Measurements from ENCODE around the gene SNRK.
"Not testable (repeated sequence)": the region's sequence is repeated elsewhere in the genome, so short reads cannot be mapped to it uniquely, and the experiment has no call there.

SNRK gene

DNA sequence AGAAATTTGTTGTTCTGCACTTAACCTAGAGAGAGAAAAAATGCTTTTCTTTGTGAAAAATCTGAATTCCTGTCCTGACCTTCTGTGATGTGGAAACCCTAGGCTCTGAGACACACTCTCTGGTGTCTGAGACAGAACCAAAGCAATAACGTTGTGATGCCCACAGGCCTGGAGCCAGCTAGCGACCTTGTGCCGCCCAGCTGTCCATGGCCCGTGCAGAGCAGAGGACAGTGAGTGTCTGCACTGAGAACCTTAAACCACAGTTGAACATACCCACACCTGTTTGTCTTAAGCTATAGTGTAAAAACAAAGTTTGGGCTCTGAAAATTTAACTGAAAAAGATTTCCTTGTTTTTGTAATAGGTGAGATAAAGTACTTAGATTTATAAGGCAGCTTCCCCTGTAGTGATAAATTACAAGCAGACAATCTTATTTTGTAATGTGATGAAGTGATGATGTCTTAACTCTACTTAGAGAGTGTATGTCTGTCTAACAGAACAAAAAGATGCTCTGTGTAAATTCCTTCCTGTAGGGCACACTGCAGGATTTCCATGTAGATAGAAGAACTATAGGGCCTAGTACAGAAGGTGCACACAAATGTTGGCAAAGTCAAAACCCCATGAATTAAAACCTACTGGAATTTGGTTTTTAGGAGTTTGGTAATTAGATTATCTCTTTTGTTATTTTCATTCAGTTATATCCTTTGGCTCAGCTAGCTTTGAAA lies 62.7 kb downstream of the SNRK start:
- no peak for DNase-seq

DNA sequence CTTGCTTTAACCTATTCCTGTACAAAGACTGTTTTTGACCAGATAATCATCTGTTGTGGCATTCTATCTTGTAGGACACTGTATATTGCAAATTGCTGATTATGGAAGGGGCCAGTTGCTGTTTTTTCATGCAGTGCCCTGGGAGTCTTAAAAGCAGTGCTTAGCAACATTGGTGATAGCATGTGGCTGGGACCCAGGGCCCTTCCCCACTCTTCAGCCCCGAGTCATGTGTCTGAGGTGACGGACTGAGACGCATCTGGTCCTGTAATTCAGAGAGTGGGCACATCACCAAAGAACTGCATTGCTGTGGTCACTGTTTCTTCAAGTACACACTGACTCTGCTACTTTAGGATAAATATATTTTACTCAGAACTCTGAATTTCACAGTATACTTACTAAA lies 63.4 kb downstream of the SNRK start:
- no peak for DNase-seq

DNA sequence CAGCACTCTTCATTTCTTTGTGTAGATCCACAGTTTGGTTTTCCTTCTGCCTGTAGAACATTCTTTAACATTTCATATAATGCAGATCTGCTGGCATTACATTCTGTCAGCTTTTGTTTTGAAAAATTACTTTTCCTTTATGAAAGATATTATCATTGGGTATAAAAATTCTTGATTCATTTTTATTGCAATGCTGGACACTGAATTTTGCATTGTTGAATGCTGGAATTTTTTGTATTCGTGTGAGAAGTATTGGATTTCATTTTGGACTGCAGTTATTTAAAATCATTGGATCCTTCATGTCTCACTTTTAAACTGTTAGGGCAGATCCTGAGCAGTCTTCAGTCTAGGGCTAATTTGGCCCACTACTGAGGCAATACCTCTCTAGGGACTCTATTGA lies 67.1 kb downstream of the SNRK start:
- DNase-seq = no peak

DNA sequence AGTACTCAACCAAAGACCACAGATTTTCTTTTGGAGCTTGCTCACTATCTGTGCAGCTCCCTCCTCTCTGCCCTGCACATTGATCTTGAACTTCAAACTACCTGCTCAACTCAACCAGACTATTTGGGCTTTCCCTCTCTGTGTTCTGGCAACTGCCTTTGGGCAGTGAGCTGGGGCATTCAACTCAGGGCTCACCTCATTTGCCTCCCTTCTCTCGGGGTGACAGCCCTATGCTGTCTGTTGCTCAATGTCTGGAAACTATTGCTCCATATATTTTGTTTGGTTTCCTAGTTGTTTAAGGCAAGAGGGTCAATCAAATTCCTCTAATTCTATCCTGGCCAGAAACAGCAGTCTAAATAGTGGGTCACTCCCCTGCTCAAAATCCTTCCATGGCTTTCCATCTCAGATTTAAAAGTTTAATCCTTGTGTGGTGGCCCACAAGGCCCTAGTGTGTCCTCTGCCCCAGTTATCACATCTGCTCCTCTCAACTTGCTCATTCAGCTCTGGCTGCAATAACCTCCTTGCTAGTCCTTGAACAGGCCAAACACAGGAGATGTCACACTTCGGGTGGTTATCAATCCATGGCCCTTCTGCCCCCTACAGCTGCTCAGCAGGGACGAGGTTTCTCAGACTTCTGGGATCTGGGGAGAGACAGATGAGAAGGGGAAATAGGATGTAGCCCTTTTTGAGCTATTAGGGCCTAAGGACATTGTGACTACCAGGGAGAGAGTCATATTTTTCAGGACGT lies 67.8 kb downstream of the SNRK start:
- no peak for DNase-seq

DNA sequence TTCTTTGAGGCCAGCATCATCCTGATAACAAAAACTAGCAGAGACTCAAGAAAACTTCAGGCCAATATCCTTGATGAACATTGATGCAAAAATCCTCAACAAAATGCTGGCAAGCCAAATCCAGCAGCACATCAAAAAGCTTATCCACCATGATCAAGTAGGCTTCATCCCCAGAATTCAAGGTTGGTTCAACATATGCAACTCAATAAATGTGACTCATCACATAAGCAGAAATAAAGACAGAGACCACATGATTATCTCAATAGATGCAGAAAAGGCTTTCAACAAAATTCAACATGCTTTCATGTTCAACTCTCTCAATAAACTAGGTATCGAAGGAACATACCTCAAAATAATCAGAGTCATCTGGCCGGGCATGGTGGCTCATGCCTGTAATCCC lies 69.7 kb downstream of the SNRK start:
- not testable (repeated sequence) for DNase-seq

DNA sequence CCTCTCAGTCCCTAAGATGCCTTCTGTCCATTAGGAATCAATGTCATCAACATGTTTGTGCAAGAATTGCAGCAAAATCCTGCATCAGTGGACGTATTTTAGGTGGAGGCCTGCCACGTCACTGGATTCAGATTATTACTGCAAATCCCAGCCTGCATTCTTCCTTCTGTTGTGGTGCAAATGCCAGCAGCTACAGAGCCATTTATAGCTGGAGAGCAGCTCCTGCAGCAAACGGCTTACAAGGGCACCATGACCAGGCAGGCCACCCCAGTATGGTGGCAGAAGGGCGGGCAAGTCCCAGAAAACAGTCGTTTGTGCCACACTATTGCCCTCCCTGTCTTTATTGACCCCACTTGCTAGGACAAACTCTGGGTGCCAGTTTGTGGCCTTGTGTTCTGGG lies 74.7 kb downstream of the SNRK start:
- no peak for DNase-seq

DNA sequence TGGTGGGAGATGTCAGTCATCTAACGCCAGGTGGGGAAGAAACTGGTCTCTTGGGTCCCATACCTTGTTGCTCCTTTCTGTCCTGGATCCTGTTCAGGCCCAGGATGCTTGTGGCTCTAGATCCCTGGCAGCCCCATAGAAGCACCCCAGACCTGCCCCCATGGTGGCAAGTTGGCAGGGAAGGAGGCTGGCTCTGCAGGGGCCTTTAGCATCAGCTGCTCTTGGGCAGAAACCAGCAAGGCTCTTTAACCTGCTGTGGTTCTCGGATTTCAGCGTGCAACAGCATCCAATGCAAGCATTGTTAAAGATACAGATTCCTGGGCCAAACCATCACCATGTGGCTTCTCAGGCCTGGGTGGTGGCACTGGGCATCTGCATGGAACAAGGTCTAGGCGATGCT lies 75.8 kb downstream of the SNRK start:
- DNase-seq = no peak

DNA sequence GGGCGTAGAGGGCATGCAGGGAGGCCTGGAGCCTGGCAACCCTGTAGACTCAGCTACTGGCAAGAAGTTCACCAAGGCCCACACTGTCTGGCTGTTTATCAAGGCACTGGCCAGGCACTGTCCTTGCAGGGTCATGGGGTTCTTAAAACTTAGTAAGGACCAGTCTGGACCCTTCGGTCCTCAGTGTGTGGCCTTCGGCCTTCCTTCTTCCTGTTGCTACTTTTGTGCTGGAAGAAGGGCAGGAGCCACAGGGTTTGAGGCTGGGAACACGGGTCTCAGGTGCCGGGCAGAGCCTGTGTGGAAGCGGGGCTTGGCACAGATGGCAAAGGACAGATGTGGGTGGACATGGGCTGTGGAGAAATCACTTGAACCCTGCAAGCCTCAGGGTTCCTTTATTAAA lies 76.6 kb downstream of the SNRK start:
- DNase-seq = no peak

DNA sequence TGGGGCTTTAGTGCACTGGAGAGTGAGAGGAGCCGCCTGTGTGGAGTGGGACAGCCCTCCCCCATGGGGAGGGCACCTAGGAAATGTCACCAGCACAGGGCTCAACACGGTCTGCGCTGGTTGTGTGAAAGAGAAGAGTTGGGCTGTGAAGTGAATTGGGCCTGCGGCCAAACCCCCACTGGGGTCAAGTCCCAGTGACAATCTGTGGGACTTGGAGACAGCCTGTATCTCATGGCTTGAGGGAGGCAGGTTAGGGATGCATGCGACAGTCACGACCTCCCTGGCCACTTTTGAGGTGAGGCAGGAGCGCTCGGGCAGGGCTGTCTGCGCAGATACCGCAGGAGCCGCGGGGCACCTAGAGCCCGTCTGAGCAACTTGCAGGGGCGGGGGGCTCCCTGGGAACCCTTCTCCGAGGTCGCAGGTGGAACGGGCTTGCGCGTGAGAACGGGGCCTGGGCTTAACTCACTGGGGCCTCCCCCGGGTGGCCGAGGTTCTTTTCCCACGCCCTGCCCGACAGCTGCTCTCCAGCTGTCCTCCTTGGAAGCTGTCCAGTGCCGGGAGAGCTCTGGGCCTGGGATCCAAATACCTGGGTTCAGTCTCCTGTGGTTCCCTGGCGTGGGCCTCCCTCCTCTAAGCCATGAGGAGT lies 77.4 kb downstream of the SNRK start:
- DNase-seq = no peak

DNA sequence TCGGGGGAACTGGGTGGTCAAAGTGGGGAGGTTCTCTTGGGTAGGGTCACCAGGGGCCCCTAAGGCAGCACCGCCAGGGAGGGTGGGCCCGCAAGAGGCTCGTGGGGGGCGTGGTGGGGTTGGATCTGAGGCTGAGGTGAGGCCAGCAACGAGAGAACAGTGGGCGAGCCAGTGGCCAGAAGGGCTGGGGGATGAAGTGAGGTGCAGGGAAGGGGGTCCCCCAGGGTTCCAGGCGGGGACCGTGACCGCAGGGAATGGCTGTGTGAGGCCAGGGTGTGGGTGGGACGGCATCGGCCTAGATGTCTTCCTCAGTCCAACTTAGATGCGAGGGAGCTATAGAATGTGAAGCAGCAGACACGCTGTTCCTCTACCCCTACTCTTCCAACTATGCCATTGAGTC lies 78.2 kb downstream of the SNRK start:
- no peak for DNase-seq

DNA sequence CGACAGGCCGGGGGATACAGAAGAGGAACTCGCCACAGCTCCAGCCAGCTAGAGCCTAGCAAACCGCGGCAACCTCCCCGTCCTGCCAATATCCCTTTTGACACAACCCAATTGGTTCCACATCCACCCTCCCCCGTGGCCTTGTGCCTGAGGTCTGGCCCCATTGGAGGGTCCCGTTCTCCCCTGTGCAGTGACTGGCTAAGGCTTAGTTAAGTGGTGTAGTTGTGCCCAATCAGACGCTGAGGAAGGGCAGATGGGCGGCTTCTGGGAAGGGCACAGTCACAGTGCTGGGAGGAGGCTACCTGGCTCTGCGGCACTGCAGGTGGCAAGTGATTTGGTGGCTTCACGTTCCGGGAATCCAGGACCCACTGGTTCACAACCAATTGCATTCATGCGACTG lies 78.6 kb downstream of the SNRK start:
- DNase-seq = no peak

DNA sequence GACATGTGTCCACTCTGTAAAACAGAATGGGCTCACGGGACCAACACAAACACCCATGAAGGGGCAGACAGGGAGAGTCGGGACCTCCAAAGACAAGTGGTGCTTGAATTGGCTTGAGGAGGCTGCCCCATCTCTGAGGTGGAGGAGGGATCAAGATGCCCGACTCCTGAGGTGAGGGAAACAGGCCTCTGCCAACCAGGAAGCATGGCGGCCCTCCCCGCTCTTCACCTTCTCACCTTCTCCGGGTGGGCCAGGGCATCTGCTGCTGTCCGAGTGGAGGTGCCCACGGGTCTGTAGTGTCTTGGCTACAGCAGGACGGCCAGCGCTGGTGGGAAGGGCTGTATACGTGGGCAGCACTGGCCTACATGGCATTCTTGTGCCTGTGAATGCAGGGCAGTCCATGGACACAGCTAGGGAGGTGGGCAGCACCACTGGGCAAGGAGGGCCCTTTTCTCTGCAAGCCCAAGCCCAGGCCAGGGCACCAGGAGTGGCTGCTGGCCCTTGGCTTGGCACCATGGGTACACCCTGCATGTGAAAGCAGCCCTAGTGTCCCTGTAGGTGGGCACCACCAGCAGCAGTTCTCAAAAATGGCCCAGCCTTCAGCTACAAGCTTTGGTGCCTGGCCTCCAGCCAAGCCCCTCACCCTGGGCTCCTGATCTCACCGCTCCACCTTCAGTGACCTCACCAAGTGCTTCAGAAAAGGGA lies 79.4 kb downstream of the SNRK start:
- DNase-seq = no peak

DNA sequence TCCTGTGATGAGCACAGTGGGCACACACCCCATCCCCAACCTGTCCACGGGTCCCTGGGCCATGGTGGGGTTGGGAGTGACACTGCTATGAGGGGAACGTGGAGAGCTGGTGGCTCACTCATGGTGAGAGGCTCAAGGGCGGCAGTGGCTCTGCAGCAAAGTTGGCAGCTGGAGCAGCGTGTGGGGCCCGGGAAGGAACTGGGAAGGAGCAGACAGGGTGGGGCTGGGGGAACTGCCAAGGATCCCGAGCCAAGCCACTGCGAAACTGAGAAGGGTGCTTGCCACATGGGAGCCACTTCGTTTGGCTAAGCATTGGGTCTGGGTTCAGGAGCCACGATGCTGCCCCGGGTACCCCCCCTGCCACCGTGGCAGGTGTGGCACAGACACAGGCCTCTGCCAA lies 80.1 kb downstream of the SNRK start:
- DNase-seq = no peak

DNA sequence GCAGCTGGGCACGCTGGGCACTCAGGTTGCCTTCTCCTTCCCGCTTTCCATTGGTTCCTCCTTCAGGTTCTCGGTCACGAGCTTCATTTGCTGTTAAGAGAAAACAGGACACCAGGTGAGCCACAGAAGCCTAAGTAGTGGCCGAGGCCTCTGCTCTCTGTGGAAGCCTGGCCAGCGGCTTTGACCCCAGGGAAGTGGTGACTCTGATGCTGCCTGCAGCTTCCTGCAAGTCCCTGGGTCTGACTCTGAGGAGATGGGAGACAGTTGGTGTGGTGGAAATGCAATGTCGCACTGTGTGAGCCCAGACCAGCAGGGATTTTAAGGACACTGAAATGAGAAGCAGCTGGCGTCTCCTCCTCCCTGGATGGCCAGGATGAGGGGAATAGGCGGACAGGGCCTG lies 80.5 kb downstream of the SNRK start:
- no peak for DNase-seq

DNA sequence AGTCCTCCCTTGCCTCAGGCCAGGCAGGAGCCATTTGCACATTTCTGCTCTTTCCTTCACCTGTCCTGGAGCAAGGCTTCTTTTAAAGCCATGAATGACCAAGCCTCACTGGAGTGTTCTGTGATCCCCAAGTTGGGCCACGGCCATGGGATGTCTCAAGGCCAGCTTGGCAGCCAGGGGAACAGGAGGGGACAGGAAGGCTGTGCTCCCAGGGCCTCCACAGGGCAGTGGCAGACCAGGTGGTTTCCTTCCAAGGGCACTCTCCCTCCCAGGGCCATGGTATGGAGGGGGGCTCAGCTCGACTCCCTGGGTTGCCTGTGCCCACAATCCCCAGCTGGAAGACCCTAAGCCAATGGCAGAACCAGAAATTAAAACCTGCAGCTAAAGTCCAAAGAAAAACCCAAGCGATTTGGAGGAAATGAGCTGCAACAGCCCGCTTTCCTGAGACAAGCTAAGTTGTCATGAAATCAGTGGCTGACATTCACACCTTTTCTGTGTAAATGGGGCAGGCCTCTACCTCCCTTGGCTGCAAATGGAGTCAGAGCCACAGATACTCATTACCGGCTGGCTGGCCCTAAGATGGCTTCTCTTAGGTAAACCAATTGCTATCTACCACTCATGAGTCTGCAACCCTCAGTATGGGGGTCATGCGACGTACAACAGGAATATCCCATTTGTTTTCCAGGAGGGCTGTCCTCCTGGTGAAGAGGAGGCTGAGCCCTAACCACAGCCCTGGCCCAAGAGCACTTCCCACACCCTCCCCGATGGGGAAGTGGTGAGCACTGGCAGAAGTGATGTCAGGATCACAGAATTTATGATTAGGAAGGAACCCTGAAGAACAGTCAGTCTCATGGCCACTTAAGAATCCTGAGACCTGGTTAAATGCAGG lies 83.3 kb downstream of the SNRK start:
- DNase-seq = peak; percentile 85 to 88 (median 85)

DNA sequence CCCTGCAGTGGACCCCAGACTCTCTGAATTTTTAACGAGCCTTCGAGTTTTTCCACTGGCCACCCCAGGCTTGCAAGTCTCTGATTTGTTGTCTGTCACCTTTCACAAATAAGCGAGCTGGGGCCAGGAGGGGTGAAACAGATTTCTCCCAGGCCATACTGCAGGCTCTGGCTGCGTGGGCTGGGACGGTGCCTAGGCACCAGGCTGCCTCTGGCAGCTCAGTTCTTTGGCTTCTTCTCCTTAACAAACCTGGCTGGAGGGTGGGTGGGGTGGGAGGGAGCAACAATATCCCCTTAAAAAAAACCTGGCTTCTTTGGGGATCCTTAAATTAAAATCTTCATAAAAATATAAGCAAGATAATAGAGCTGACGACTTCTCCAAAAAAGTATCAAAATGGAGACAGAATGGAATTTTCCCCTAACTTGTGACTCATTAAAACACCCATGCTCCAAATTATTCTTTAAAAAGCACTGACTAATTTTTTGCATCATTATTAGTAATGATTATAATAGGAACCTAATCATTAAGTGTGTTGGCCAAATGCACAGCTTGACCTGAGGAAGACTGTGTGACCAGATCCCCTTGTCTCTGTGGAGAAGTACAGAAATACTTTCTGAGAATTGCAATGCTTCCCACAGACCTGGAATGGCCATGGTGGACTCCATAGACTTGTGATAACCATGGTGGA lies 84.1 kb downstream of the SNRK start:
- peak; percentile 32 to 88 (median 83) for DNase-seq

DNA sequence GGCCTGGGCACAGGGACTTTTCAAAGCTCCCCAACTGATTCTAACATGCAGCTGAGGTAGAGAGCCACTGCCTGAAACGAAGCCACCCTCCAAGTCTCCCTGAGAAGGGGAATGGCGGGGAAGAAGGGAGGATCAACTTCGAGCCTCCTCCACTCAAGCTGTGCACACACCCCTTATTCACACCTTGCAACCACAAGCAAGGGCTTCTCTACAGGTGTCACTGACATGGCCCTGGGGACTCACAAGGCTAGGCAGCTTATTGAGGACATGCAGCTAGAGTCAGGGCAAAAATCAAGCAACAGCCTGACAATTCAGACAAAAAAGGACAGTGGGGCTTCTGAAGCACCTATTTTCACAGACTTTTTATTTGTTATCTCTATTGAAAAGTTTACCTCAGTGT lies 85.2 kb downstream of the SNRK start:
- DNase-seq = no peak

DNA sequence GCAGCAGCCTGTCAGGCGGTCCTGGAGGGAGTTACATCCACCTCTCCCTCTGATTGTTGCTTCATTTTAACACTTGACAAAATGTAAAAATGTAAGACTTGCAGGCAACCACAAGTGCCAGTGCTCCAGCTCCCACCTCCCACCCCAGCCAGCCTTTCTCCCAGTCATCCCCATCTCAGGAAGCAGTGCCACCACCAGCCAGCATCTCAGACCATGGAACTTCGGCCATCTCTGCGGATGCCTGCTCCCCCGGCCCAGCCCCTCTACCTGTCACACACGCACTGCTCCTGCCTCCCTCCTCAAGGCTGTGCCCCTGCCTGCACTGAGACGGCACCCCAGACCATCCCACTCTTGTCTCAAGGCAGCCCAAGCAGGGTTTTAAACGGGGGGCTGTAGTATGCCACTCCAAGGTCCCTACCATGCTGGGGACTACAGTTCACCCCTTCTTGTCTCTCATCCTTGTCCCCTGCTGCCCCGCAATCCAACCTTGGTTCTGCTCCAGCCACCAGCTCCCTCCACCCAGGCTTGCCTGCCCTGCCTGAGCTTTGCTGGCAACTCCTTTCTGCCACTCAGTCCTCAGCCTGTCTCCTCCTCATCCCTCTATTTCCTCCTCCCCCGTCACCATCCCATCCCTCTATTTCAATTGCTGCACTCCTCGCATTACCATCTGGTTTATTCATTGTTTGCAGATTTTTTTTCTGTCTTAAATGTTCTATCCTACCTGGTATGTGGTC lies 85.8 kb downstream of the SNRK start:
- no peak for DNase-seq

DNA sequence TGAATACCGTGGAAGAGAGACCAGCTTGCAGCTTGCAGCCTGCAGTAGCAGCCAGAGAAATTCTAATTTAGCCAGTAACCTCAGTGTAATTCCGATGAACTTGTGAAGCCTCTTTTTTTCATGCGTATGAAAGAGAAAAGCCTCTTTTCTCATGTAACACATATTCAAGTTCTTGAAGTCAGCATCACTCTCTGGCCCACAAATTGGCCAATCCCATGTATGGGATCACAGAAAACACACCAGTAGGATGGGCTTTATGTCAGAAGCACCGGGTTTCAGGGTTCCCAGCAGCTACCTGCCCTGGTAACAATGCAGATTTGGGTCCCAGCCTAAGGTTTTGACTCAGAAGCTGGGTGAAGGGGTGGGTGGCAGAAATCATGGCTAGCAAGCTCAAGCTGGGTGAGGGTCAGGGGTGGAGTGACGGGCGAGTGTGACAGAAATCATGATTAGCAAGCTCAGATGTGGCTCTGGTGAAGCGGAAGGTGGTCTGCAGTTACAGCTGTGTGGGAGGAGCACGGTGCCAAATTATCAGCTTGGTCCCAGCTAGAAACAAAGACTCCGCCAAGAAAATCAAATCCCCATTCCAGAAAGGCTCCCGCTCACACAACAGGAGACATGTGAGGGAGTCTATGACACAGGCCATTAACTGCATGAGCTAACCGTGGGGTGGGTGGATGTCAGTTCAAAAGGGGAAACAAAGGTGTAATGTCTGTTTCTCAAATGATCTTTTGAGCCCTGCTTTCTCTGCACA lies 86.6 kb downstream of the SNRK start:
- peak in 2 of 3 donors; percentile 47 to 52 for DNase-seq

DNA sequence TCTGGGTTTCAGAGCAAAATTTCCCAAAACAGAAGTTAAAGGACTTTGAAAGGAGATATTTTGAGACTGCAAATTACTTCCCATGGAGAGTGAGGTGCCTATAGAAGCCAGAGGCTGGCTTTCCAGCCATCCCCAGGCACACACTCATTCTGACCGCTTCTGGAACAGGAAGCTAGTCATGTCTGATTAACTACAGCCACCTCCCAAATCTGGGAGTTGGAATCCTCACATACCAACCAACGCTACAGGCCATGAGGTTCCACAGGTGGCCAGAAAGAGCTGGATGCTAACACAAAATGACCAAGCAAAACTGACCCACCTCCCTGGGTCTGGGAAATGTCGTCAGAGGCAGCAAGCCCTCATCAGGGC lies 87.2 kb downstream of the SNRK start:
- DNase-seq = no peak
